Measurements from ENCODE around the gene COX4I2.

The COX4I2 gene

GRCh38 chr20:31673435-31673834 is 35.7 kb downstream of the COX4I2 start:
- no peak overlapping the region for H3K4me3 ChIP-seq (ENCODE audit: low read depth, low read length)
- no peak for TF ChIP-seq CTCF (IDR thresholded peaks at IDR 0.05; ENCODE audit: control insufficient read depth, extremely low read depth, insufficient read depth)
- DNase-seq (ENCODE audit: low read depth) = no peak

- DNase-seq (ENCODE audit: low read depth) = no peak
- H3K4me3 ChIP-seq (ENCODE audit: low read depth, low read length) = no peak overlapping the region
- no peak for TF ChIP-seq CTCF (IDR thresholded peaks at IDR 0.05; ENCODE audit: control insufficient read depth, extremely low read depth, insufficient read depth)
These were observed 36.3 kb downstream of the COX4I2 start for GRCh38 chr20:31673943-31674463.

- H3K4me3 ChIP-seq (ENCODE audit: low read depth, low read length) = no peak overlapping the region
- no peak for TF ChIP-seq CTCF (IDR thresholded peaks at IDR 0.05; ENCODE audit: control insufficient read depth, extremely low read depth, insufficient read depth)
These were observed 37.4 kb downstream of the COX4I2 start for GRCh38 chr20:31674895-31675827.

GRCh38 chr20:31675828-31676608 is 38.3 kb downstream of the COX4I2 start:
- H3K4me3 ChIP-seq (ENCODE audit: low read depth, low read length) = no peak overlapping the region
- TF ChIP-seq CTCF (IDR thresholded peaks at IDR 0.05; ENCODE audit: control insufficient read depth, extremely low read depth, insufficient read depth) = no peak
- DNase-seq (ENCODE audit: low read depth) = no peak

More at GRCh38 chr20:31674895-31675827, 37.4 kb downstream of the COX4I2 start:
- DNase-seq (ENCODE audit: low read depth) = peak; percentile 21

GRCh38 chr20:31676609-31676989 is 38.9 kb downstream of the COX4I2 start:
- H3K4me3 ChIP-seq (ENCODE audit: low read depth, low read length) = no peak overlapping the region
- no peak for TF ChIP-seq CTCF (IDR thresholded peaks at IDR 0.05; ENCODE audit: control insufficient read depth, extremely low read depth, insufficient read depth)
- no peak for DNase-seq (ENCODE audit: low read depth)

GRCh38 chr20:31677553-31678260 is 40.0 kb downstream of the COX4I2 start:
- no peak for TF ChIP-seq CTCF (IDR thresholded peaks at IDR 0.05; ENCODE audit: control insufficient read depth, extremely low read depth, insufficient read depth)
- H3K4me3 ChIP-seq (ENCODE audit: low read depth, low read length) = no peak overlapping the region
- no peak for DNase-seq (ENCODE audit: low read depth)
